Left ventricle myocardium inferior (tissue), 1 donor: ENCODE data around the gene SPRY4. TPM values are rescaled to one million over a fixed set of nuclear protein-coding genes. Genes with fewer than 3 reads are reported as not detected.
"Not testable (repeated sequence)": the region's sequence is repeated elsewhere in the genome, so short reads cannot be mapped to it uniquely, and the experiment has no call there.

Experiments
- DNase-seq: peaks from one replicate; pipeline ENCODE4 v3.0.0-alpha.2; 2020
- H3K27ac ChIP-seq: fragments of 200-600 bp; replicated peaks from 2 replicates; pipeline ENCODE4 v1.8.0; 2021
- H3K27me3 ChIP-seq: fragments of 200-600 bp; 2 replicates; pipeline ENCODE4 v1.8.0; 2021; ENCODE audit warnings: low read depth
- H3K36me3 ChIP-seq: fragments of 200-600 bp; 2 replicates; pipeline ENCODE4 v1.8.0; 2021
- H3K4me1 ChIP-seq: fragments of 200-600 bp; 2 replicates; pipeline ENCODE4 v1.8.0; 2021
- H3K4me3 ChIP-seq: fragments of 200-600 bp; 2 replicates; pipeline ENCODE4 v1.8.0; 2021; ENCODE audit warnings: mild to moderate bottlenecking, moderate library complexity
- H3K9me3 ChIP-seq: fragments of 200-600 bp; replicated peaks from 2 replicates; pipeline ENCODE4 v1.8.0; 2021
- intact Hi-C: fragments of 100-400 bp; cut with micrococcal nuclease; formaldehyde crosslinking; loops from one replicate; pipeline ENCODE4 v1.11.0; 2022
- total RNA-seq: library from RNA; stranded (reverse); fragmentation: NEBNext Ultra II Directional; extraction: Animal tissue kit (Norgen Biotek cat#: 25700); gene quantifications from one replicate; pipeline ENCODE4 v1.2.1, GENCODE V29; 2021
- TF ChIP-seq, protein P1 (sequence below): fragments of 200-600 bp; IDR thresholded peaks from 2 replicates; pipeline ENCODE4 v1.8.0; 2021; ENCODE audit warnings: antibody characterized with exemption, mild to moderate bottlenecking, borderline replicate concordance
- donor health status: DM: no; HTN: yes; CAD: no; lungs with severe emphysema.

Gene SPRY4
- total RNA-seq, 1 donor from 2014 or later: 10.2 TPM

- TF ChIP-seq, protein P1, sequence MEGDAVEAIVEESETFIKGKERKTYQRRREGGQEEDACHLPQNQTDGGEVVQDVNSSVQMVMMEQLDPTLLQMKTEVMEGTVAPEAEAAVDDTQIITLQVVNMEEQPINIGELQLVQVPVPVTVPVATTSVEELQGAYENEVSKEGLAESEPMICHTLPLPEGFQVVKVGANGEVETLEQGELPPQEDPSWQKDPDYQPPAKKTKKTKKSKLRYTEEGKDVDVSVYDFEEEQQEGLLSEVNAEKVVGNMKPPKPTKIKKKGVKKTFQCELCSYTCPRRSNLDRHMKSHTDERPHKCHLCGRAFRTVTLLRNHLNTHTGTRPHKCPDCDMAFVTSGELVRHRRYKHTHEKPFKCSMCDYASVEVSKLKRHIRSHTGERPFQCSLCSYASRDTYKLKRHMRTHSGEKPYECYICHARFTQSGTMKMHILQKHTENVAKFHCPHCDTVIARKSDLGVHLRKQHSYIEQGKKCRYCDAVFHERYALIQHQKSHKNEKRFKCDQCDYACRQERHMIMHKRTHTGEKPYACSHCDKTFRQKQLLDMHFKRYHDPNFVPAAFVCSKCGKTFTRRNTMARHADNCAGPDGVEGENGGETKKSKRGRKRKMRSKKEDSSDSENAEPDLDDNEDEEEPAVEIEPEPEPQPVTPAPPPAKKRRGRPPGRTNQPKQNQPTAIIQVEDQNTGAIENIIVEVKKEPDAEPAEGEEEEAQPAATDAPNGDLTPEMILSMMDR: no peak
- H3K36me3 ChIP-seq: no peaks in the 10 kb centered on the region
- intact Hi-C loops: no loop called here
- no peak for DNase-seq
- peaks cover 39% of the 10 kb centered on the region for H3K4me1 ChIP-seq
- H3K27ac ChIP-seq: no peak overlapping the region
- H3K4me3 ChIP-seq: no peak overlapping the region
- H3K27me3 ChIP-seq: no peaks in the 10 kb centered on the region
- no peaks in the 10 kb centered on the region for H3K9me3 ChIP-seq
Measured at GRCh38 chr5:142277796-142278195, 47.0 kb downstream of the SPRY4 start.

- Histone ChIP-seq H3K4me3 (no peak overlapping the region), H3K4me1 (peaks cover 31% of the 10 kb centered on the region), H3K36me3 (no peaks in the 10 kb centered on the region), H3K27ac (no peak overlapping the region), H3K27me3 (no peaks in the 10 kb centered on the region), H3K9me3 (no peaks in the 10 kb centered on the region)
- DNase-seq: no peak
- intact Hi-C loops: no loop called here
- TF ChIP-seq, protein P1: no peak
Measured at GRCh38 chr5:142276517-142276916, 48.3 kb downstream of the SPRY4 start.

DNA sequence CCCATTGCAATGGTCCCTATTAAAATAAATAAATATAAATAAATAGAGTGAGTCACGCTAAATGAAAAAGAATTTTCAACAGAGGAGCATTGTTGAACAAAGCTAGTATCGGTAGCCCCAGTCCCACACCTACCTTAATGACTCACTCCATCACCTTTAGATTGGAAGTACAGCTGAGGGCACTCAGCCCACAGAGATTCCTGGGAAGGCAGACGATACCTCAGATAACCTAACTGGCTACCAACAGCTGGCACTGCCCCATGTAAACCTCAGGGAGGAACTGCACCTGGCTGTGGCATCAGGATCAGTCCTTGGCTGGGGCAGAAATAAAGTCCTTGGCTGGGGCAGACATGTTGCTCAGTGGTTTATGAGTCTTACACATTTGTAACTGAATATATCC is 49.3 kb downstream of the SPRY4 start:
- DNase-seq: no peak
- Histone ChIP-seq H3K4me1 (peaks cover 22% of the 10 kb centered on the region), H3K27me3 (no peaks in the 10 kb centered on the region), H3K36me3 (no peaks in the 10 kb centered on the region), H3K9me3 (no peaks in the 10 kb centered on the region), H3K27ac (no peak overlapping the region), H3K4me3 (no peak overlapping the region)
- TF ChIP-seq, protein P1: no peak
- intact Hi-C loops: no loop called here

- H3K27ac ChIP-seq, DNase-seq, H3K4me3 ChIP-seq, H3K4me1 ChIP-seq, intact Hi-C loops, H3K27me3 ChIP-seq, H3K9me3 ChIP-seq, H3K36me3 ChIP-seq: not testable (repeated sequence)
Measured at GRCh38 chr5:142272596-142272995, 52.2 kb downstream of the SPRY4 start.

- DNase-seq, H3K36me3 ChIP-seq, H3K9me3 ChIP-seq, H3K4me1 ChIP-seq, H3K27me3 ChIP-seq, H3K27ac ChIP-seq, intact Hi-C loops, H3K4me3 ChIP-seq: not testable (repeated sequence)
Measured at GRCh38 chr5:142264084-142264483, 60.7 kb downstream of the SPRY4 start.

GRCh38 chr5:142263346-142263745 is 61.5 kb downstream of the SPRY4 start:
- Histone ChIP-seq H3K4me3 (no peak overlapping the region), H3K27ac (no peak overlapping the region), H3K4me1 (peaks cover 7% of the 10 kb centered on the region), H3K27me3 (no peaks in the 10 kb centered on the region), H3K9me3 (peaks cover 8% of the 10 kb centered on the region), H3K36me3 (no peaks in the 10 kb centered on the region)
- intact Hi-C loops: no loop called here
- DNase-seq: no peak
- TF ChIP-seq, protein P1: no peak

DNA sequence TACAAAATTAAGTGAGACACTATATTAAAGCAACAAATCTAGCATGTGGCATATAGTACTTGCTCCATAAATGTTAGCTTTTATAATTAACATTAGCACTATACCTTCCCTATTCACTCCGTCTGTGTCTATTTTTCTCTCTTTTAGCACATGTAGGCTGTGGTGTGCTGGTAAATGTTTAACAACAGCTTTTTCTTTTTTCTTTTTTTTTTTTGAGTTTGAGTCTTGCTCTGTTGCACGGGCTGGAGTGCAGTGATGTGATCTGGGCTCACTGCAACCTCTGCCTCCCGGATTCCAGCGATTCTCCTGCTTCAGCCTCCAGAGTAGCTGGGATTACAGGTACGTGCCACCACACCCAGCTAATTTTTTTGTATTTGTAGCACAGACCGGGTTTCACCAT is 62.1 kb downstream of the SPRY4 start:
- Histone ChIP-seq H3K9me3 (peaks cover 8% of the 10 kb centered on the region), H3K4me3 (no peak overlapping the region), H3K27ac (no peak overlapping the region), H3K36me3 (no peaks in the 10 kb centered on the region), H3K4me1 (peaks cover 7% of the 10 kb centered on the region), H3K27me3 (no peaks in the 10 kb centered on the region)
- intact Hi-C loops: no loop called here
- DNase-seq: no peak
- TF ChIP-seq, protein P1: no peak
